Subcutaneous adipose tissue (tissue), 4 donors: ENCODE data around the gene SLC43A3. TPM values are rescaled to one million over a fixed set of nuclear protein-coding genes. Genes with fewer than 3 reads are reported as not detected.

ENCODE experiments used
- CTCF ChIP-seq: fragments of 450-650 bp; IDR thresholded peaks from one replicate; pipeline ENCODE4 v1.5.1; 2016; ENCODE audit warnings: low read depth, mild to moderate bottlenecking, control low read depth, antibody characterized with exemption, moderate library complexity
- total RNA-seq, 4 donors: library from RNA; depleted of rRNA; stranded (reverse); fragments of >200 nt; gene quantifications; one replicate each; pipeline ENCODE4 v1.1.0, GENCODE V29; 2016

SLC43A3 gene
- total RNA-seq, 4 donors from 2014 or later = 50.1 to 108 (median 80.2) TPM

- no peak for TF ChIP-seq CTCF
These were observed 46.4 kb upstream of the SLC43A3 start for GRCh38 chr11:57473285-57473841.

GRCh38 chr11:57471496-57471895, 44.6 kb upstream of the SLC43A3 start:
- no peak for TF ChIP-seq CTCF

GRCh38 chr11:57469268-57469667, 42.3 kb upstream of the SLC43A3 start:
- TF ChIP-seq CTCF = no peak

GRCh38 chr11:57468276-57468675, 41.4 kb upstream of the SLC43A3 start:
- TF ChIP-seq CTCF = no peak

GRCh38 chr11:57467508-57468157, 40.7 kb upstream of the SLC43A3 start:
- no peak for TF ChIP-seq CTCF

GRCh38 chr11:57466680-57467079, 39.8 kb upstream of the SLC43A3 start:
- TF ChIP-seq CTCF = no peak

GRCh38 chr11:57464539-57465181, 37.7 kb upstream of the SLC43A3 start:
- no peak for TF ChIP-seq CTCF
